ENCODE measurements around the gene PLD5. TPM values are rescaled to one million over a fixed set of nuclear protein-coding genes. Genes with fewer than 3 reads are reported as not detected.
A peak's percentile ranks its signal among the peaks of the same experiment; 100 is the strongest.
"Not testable (repeated sequence)": the region's sequence is repeated elsewhere in the genome, so short reads cannot be mapped to it uniquely, and the experiment has no call there.

PLD5 gene
- total RNA-seq, 1 experiment from 2014 or later: 0.20 TPM

GRCh38 chr1:242327381-242327780 is 197.1 kb downstream of the PLD5 start:
- in situ Hi-C loops (cut with HindIII; ENCODE audit: low sequenced_read_pairs): not testable (repeated sequence)

GRCh38 chr1:242321981-242322380 is 202.5 kb downstream of the PLD5 start:
- in situ Hi-C loops (cut with HindIII; ENCODE audit: low sequenced_read_pairs); DNase-seq (ENCODE audit: low spot score): not testable (repeated sequence)

More at GRCh38 chr1:242327381-242327780, 197.1 kb downstream of the PLD5 start:
- not testable (repeated sequence) for DNase-seq (ENCODE audit: low spot score)

DNA sequence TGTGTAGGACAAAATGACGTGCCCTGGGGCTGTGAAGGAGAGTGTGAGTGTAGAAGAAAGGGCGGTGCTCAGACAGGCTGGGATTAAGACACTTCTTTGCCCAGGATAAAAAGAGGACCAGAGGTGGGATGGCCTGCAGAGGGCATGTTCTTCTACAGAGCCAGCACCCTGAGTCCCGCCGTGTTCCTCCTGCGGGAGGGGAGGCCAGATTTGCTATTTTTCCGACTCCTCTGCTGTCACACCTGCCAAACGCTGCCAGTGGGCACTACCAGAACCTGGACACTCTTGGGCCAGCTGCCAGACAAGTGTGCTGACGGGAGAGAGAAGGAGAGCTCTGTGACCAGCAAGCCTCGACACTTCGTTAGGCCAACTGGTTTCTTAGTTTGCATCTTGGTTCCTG is 206.4 kb downstream of the PLD5 start:
- in situ Hi-C loops (cut with HindIII; ENCODE audit: low sequenced_read_pairs): no loop called here
- DNase-seq (ENCODE audit: low spot score): peak; percentile 71

DNA sequence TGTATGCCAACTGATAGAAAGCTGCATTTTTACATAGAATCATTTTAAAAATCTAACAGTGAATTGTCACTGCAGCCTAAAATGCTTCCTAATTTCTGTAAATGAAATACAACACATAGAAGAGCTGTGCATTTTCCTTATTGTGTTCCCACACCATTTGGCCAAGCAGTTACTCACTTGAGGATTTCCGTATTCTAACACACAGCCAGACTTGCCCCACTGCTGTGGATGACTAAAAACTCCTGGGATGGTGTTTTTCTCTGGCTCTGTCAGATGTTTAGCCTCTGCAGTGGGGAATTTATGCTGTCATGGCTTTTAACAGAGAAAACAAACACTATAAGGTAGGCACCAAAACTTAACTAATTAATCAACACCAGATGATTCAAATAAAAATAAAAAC is 209.6 kb downstream of the PLD5 start:
- DNase-seq (ENCODE audit: low spot score); in situ Hi-C loops (cut with HindIII; ENCODE audit: low sequenced_read_pairs): not testable (repeated sequence)

- DNase-seq (ENCODE audit: low spot score); in situ Hi-C loops (cut with HindIII; ENCODE audit: low sequenced_read_pairs): not testable (repeated sequence)
Measured at GRCh38 chr1:242314085-242314649, 210.3 kb downstream of the PLD5 start.

- in situ Hi-C loops (cut with HindIII; ENCODE audit: low sequenced_read_pairs); DNase-seq (ENCODE audit: low spot score): not testable (repeated sequence)
Measured at GRCh38 chr1:242308681-242309080, 215.8 kb downstream of the PLD5 start.

GRCh38 chr1:242293781-242294180 is 230.7 kb downstream of the PLD5 start:
- DNase-seq (ENCODE audit: low spot score); in situ Hi-C loops (cut with HindIII; ENCODE audit: low sequenced_read_pairs): not testable (repeated sequence)

DNA sequence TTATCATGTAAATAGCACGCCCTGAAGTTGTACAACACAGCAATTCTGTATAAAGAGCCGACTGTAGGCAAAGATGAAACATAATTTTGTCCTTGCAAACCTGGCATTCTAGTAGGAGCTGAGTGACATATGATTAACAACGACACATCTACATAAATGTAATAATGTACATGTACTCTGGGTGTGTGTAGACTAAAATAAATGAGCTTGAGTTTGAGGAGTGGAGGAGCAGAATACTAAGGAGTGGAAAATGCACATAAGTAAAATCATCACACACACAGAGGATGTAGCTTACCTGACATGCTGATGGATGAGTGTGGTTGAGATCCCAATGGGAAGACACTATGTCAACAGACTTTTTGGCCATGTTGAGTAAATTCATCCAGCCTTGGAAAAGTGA is 236.4 kb downstream of the PLD5 start:
- DNase-seq (ENCODE audit: low spot score); in situ Hi-C loops (cut with HindIII; ENCODE audit: low sequenced_read_pairs): not testable (repeated sequence)

DNA sequence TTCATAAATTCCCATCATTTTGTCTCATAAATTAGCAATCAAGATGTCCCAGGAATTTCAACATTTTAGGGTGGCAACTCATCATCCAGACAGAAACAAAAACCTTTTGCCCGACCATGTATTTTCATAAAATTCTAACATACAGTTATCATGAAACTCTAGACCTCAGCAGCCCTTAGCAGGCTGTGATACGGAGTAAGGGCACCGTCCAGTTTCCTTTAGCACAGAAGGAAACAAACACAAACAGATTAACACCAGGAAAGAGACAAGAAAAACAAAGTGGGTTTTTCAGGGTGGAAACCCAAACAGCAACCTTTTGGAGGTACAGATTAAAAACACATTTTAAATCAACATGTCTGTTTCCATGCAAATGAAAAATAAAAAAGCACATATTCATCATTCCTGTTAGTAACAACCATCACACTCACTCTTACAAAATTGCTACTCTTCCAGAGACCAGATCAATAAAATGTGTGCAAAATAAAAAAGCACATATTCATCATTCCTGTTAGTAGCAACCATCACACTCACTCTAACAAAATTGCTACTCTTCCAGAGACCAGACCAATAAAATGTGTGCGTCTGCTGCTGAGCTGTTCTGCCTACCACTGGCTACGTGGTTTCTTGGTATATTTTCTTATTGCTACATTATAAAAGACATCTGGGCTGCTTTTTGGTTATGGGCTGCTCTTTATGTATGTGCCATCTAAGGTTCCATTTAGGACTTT is 241.6 kb downstream of the PLD5 start:
- DNase-seq (ENCODE audit: low spot score); in situ Hi-C loops (cut with HindIII; ENCODE audit: low sequenced_read_pairs): not testable (repeated sequence)

DNA sequence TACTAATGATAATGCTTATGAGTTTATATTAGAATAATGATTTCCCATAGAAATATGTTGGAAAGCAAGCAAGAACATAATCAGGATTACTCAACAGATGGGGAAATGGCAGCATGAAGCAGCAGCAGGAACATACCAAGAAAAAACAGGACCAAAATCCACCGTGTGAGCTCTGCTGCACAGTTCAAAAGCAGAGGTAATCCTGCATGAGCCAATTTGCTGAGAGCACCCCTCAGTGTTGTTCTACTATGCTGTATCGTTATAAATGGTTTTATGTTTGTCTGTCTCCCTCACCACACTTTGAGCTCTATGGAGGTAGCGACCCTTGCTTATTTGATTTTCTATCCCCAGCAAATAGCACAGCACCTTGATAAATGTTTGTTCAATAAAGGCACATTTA is 246.1 kb downstream of the PLD5 start:
- DNase-seq (ENCODE audit: low spot score): peak; percentile 64
- in situ Hi-C loops (cut with HindIII; ENCODE audit: low sequenced_read_pairs): not testable (repeated sequence)

- in situ Hi-C loops (cut with HindIII; ENCODE audit: low sequenced_read_pairs): not testable (repeated sequence)
- DNase-seq (ENCODE audit: low spot score): peak; percentile 55
Measured at GRCh38 chr1:242276769-242277168, 247.7 kb downstream of the PLD5 start.

- DNase-seq (ENCODE audit: low spot score); in situ Hi-C loops (cut with HindIII; ENCODE audit: low sequenced_read_pairs): not testable (repeated sequence)
Measured at GRCh38 chr1:242267004-242267403, 257.5 kb downstream of the PLD5 start.

GRCh38 chr1:242264419-242264818 is 260.1 kb downstream of the PLD5 start:
- DNase-seq (ENCODE audit: low spot score); in situ Hi-C loops (cut with HindIII; ENCODE audit: low sequenced_read_pairs): not testable (repeated sequence)

DNA sequence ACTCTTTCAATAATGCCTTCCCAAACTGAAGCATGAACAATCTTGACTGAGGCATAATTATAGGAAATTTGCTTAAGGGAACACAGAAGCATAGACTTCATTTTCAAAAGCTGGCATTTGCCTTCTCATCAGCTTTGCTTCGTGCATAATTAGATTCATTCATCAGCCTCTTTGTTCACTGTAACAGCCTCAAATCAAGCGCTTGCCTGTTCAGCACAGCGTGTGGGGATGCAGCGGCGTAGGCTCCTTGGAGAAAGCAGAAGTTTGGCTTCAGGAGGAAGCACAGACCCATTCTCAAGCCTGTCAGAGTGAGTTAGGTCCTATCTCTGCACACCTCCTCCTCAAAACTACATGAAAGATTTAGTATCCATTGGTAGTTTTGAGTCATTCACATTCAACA is 279.2 kb downstream of the PLD5 start:
- in situ Hi-C loops (cut with HindIII; ENCODE audit: low sequenced_read_pairs): no loop called here
- DNase-seq (ENCODE audit: low spot score): peak; percentile 62

GRCh38 chr1:242243472-242243871 is 281.0 kb downstream of the PLD5 start:
- in situ Hi-C loops (cut with HindIII; ENCODE audit: low sequenced_read_pairs): no loop called here
- DNase-seq (ENCODE audit: low spot score): peak; percentile 68

DNA sequence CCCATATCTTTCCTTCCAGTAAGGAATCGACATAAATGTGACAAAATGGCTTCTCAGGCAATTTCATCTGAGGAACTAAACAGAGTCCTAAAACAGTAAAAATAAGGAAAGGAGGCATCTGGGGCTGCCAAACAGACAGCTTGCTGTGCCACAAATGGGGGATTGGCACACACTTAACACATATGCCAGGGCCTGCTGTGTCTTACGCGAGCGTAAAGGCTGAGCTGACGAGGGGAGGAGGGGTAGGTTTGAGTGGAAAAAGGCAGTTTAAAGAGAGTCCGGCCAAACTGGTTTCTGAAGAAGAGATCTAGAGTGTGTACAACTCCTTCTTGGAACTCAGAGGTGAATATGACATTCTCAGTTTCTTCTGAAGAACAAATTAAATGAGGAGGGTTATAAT is 281.5 kb downstream of the PLD5 start:
- peak; percentile 97 for DNase-seq (ENCODE audit: low spot score)
- in situ Hi-C loops (cut with HindIII; ENCODE audit: low sequenced_read_pairs): no loop called here

- in situ Hi-C loops (cut with HindIII; ENCODE audit: low sequenced_read_pairs): no loop called here
- no peak for DNase-seq (ENCODE audit: low spot score)
Measured at GRCh38 chr1:242241936-242242335, 282.6 kb downstream of the PLD5 start.

DNA sequence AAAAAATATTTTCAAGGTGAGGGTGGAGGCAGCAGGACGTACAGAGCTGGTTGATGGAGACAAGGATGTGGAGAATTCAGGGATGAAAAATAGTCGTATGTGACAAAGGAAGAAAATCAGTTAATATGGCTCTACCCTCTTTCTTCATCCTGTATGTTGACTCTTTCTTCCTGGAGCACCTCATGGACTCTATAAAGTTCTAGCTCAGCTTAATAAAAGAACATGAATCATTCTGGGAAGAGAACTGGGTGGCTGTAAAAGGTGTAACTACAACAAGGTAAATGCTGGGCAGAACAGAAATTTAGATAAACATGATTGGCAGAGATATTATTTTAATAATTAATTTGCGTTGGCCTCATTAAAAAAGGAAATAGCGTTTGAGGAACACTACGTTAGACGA is 283.8 kb downstream of the PLD5 start:
- DNase-seq (ENCODE audit: low spot score): no peak
- in situ Hi-C loops (cut with HindIII; ENCODE audit: low sequenced_read_pairs): no loop called here

- in situ Hi-C loops (cut with HindIII; ENCODE audit: low sequenced_read_pairs): no loop called here
- peak; percentile 41 for DNase-seq (ENCODE audit: low spot score)
Measured at GRCh38 chr1:242240077-242240476, 284.4 kb downstream of the PLD5 start.

DNA sequence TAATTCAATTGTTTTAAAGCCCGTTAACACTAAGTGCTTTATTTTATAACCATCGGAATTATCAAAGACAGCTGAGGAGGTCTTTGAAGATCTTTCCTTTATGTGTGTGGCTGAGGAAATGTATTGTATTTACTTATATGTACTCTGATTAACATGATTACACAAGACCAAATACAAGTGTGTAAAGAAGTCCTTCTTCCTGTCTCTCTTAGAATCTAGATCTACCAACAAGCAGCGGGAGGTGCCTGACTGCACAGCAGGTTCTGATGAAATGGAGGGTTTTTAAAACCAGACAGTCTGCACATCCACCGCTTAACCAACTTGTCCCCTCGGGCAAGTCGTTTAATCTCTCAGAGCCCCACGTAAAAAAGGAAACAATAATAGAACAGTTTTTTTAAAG is 285.1 kb downstream of the PLD5 start:
- in situ Hi-C loops (cut with HindIII; ENCODE audit: low sequenced_read_pairs): no loop called here
- peak; percentile 51 for DNase-seq (ENCODE audit: low spot score)

DNA sequence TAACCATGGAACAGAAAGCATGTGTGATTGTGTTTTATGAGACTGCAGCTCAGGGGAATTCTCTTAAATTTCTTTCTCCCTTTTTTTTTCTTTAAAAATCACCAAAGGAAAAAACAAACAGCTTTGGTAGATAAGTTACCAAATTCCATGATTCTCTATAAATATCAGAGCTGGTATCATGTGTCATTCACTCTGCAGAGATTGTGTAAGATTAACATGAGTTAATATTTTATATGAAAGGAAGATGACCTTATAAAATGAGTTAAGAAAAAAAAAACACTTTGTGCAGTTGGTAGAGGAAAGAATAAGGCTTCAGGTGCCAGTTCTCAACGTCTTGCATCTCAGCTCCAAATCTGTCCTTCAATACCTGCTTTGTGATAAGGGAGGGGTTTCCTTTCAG is 287.4 kb downstream of the PLD5 start:
- in situ Hi-C loops (cut with HindIII; ENCODE audit: low sequenced_read_pairs): no loop called here
- DNase-seq (ENCODE audit: low spot score): no peak
